ENCODE data around the gene RAD51B. TPM values are rescaled to one million over a fixed set of nuclear protein-coding genes. Genes with fewer than 3 reads are reported as not detected.

The RAD51B gene
- total RNA-seq, 1 experiment from 2014 or later: 23.3 TPM

GRCh38 chr14:68520637-68521556, 701.3 kb downstream of the RAD51B start:
- H3K4me3 ChIP-seq (ENCODE audit: low read depth, low read length, poor library complexity, severe bottlenecking): no peak overlapping the region
- intact Hi-C loops (cut with micrococcal nuclease; ENCODE audit: unreplicated experiment): no loop called here
- POLR2A ChIA-PET (ENCODE audit: low non-redundant PET): interaction anchor here (0.6 kb wide), 2 partner anchors 29 to 78 kb away, joined by 3 to 4 read pairs; no protein-coding TSS in a partner anchor
- no peak overlapping the region for H3K27ac ChIP-seq (ENCODE audit: low read depth, low read length, poor library complexity, severe bottlenecking)
- no TSS peak for BruUV-seq (replicated peaks)
- peaks cover 19% of the 10 kb centered on the region for H3K4me1 ChIP-seq (ENCODE audit: insufficient read depth, low read length, poor library complexity, severe bottlenecking)
- CTCF ChIA-PET: no interaction called here
- TF ChIP-seq CTCF (conservative IDR thresholded peaks at IDR 0.05; ENCODE audit: low read depth, low read length) (no peak), EZH2 (IDR thresholded peaks at IDR 0.05; ENCODE audit: borderline replicate concordance, low read depth, low read length, poor library complexity, severe bottlenecking) (no peak)
- DNase-seq (ENCODE audit: low spot score): no peak
- no peaks in the 10 kb centered on the region for H3K27me3 ChIP-seq (replicated peaks; ENCODE audit: insufficient read depth, low read depth, low read length, poor library complexity)
- no peaks in the 10 kb centered on the region for H3K9me3 ChIP-seq (ENCODE audit: low read depth, low read length, poor library complexity, severe bottlenecking)
- no peaks in the 10 kb centered on the region for H3K36me3 ChIP-seq (ENCODE audit: insufficient read depth, low read length, poor library complexity, severe bottlenecking)

- POLR2A ChIA-PET (ENCODE audit: low non-redundant PET): interaction anchor here (0.6 kb wide), 1 partner anchor 29 kb away, joined by 4 read pairs; no protein-coding TSS in a partner anchor
- no peak overlapping the region for H3K27ac ChIP-seq (ENCODE audit: low read depth, low read length, poor library complexity, severe bottlenecking)
- no peak overlapping the region for H3K4me3 ChIP-seq (ENCODE audit: low read depth, low read length, poor library complexity, severe bottlenecking)
- H3K27me3 ChIP-seq (replicated peaks; ENCODE audit: insufficient read depth, low read depth, low read length, poor library complexity): no peaks in the 10 kb centered on the region
- H3K4me1 ChIP-seq (ENCODE audit: insufficient read depth, low read length, poor library complexity, severe bottlenecking): peaks cover 19% of the 10 kb centered on the region
- DNase-seq (ENCODE audit: low spot score): no peak
- no TSS peak for BruUV-seq (replicated peaks)
- intact Hi-C loops (cut with micrococcal nuclease; ENCODE audit: unreplicated experiment): no loop called here
- no peaks in the 10 kb centered on the region for H3K9me3 ChIP-seq (ENCODE audit: low read depth, low read length, poor library complexity, severe bottlenecking)
- no peaks in the 10 kb centered on the region for H3K36me3 ChIP-seq (ENCODE audit: insufficient read depth, low read length, poor library complexity, severe bottlenecking)
- TF ChIP-seq CTCF (conservative IDR thresholded peaks at IDR 0.05; ENCODE audit: low read depth, low read length) (no peak), EZH2 (IDR thresholded peaks at IDR 0.05; ENCODE audit: borderline replicate concordance, low read depth, low read length, poor library complexity, severe bottlenecking) (no peak)
- CTCF ChIA-PET: no interaction called here
Observed at GRCh38 chr14:68521557-68521901, 702.0 kb downstream of the RAD51B start.

GRCh38 chr14:68521961-68522509, 702.5 kb downstream of the RAD51B start:
- no peak overlapping the region for H3K4me3 ChIP-seq (ENCODE audit: low read depth, low read length, poor library complexity, severe bottlenecking)
- intact Hi-C loops (cut with micrococcal nuclease; ENCODE audit: unreplicated experiment): no loop called here
- H3K27me3 ChIP-seq (replicated peaks; ENCODE audit: insufficient read depth, low read depth, low read length, poor library complexity): no peaks in the 10 kb centered on the region
- CTCF ChIA-PET: no interaction called here
- TF ChIP-seq CTCF (conservative IDR thresholded peaks at IDR 0.05; ENCODE audit: low read depth, low read length): no peak
- no peak for TF ChIP-seq EZH2 (IDR thresholded peaks at IDR 0.05; ENCODE audit: borderline replicate concordance, low read depth, low read length, poor library complexity, severe bottlenecking)
- BruUV-seq (replicated peaks): no TSS peak
- DNase-seq (ENCODE audit: low spot score): no peak
- H3K9me3 ChIP-seq (ENCODE audit: low read depth, low read length, poor library complexity, severe bottlenecking): no peaks in the 10 kb centered on the region
- H3K4me1 ChIP-seq (ENCODE audit: insufficient read depth, low read length, poor library complexity, severe bottlenecking): peaks cover 19% of the 10 kb centered on the region
- POLR2A ChIA-PET (ENCODE audit: low non-redundant PET): no interaction called here
- no peak overlapping the region for H3K27ac ChIP-seq (ENCODE audit: low read depth, low read length, poor library complexity, severe bottlenecking)
- H3K36me3 ChIP-seq (ENCODE audit: insufficient read depth, low read length, poor library complexity, severe bottlenecking): no peaks in the 10 kb centered on the region

Measured in A673 (cell line).